Sigmoid colon (tissue), 7 donors: ENCODE results near the gene PLCB1. TPM values are rescaled to one million over a fixed set of nuclear protein-coding genes. Genes with fewer than 3 reads are reported as not detected.
A peak's percentile ranks its signal among the peaks of the same experiment; 100 is the strongest.

Experiments used
- DNase-seq: peaks from one replicate; pipeline ENCODE4 v3.0.0-alpha.2; 2019
- H3K27ac ChIP-seq, 4 donors: fragments of 200-600 bp; sonication (generic); one replicate each; pipeline ENCODE4 v1.5.1; 2016 to 2019; ENCODE audit warnings: mild to moderate bottlenecking in 1 of 4
- H3K27me3 ChIP-seq, 3 donors: fragments of 200-600 bp; sonication (generic); one replicate each; pipeline ENCODE4 v1.5.1; 2019; ENCODE audit warnings: mild to moderate bottlenecking in 1 of 3
- H3K36me3 ChIP-seq, 4 donors: fragments of 200-600 bp; sonication (generic); one replicate each; pipeline ENCODE4 v1.5.1; 2016 to 2019
- H3K4me1 ChIP-seq, 4 donors: fragments of 200-600 bp; sonication (generic); one replicate each; pipeline ENCODE4 v1.5.1; 2017 to 2019
- H3K4me3 ChIP-seq, 4 donors: fragments of 200-600 bp; sonication (generic); one replicate each; pipeline ENCODE4 v1.5.1; 2017 to 2019; ENCODE audit warnings: mild to moderate bottlenecking in 2 of 4, moderate library complexity in 1 of 4
- H3K9me3 ChIP-seq, 4 donors: fragments of 200-600 bp in 3 of 4; sonication (generic) in 3 of 4; one replicate each; pipeline versions ENCODE4 v1.5.1 to v1.6.1; 2013 to 2019
- CTCF ChIP-seq, 4 experiments: fragments of 450-650 bp in 3 of 4; fragments of 200-600 bp in 1 of 4; IDR thresholded peaks; one replicate each; pipeline ENCODE4 v1.5.1; 2016 to 2019; ENCODE audit warnings: antibody characterized with exemption in 4 of 4, mild to moderate bottlenecking in 3 of 4, moderate library complexity in 2 of 4
- EP300 ChIP-seq, 4 donors: sonication (generic); formaldehyde crosslinking; IDR thresholded peaks; one replicate each; pipeline ENCODE4 v1.6.1; 2017; ENCODE audit warnings: antibody characterized with exemption in 4 of 4
- POLR2A ChIP-seq, 2 donors: fragments of 450-650 bp; IDR thresholded peaks; one replicate each; pipeline ENCODE4 v1.6.1; 2016; ENCODE audit warnings: antibody characterized with exemption in 2 of 2, mild to moderate bottlenecking in 2 of 2, moderate library complexity in 2 of 2
- POLR2AphosphoS5 ChIP-seq, 4 donors: sonication (generic); formaldehyde crosslinking; IDR thresholded peaks; one replicate each; pipeline ENCODE4 v1.6.1; 2017; ENCODE audit warnings: antibody characterized with exemption in 4 of 4
- WGBS, 2 donors: extraction: QIAGEN DNeasy Blood & Tissue Kit; methylation state at CpG; one replicate each; pipeline ENCODE4 v1.1.7; 2013; 5-methylcytosine and 5-hydroxymethylcytosine counted together
- intact Hi-C: fragments of 100-400 bp; cut with DNase I; formaldehyde crosslinking; loops from one replicate; pipeline ENCODE4 v1.15.1; 2023
- polyA plus RNA-seq, 3 donors: library from polyadenylated mRNA; stranded (reverse); fragments of 200-250 nt; gene quantifications; one replicate each; pipeline ENCODE4 v1.2.3, GENCODE V29; 2013
- total RNA-seq, 4 donors: library from RNA; depleted of rRNA; stranded (reverse); fragments of >200 nt; gene quantifications; one replicate each; pipeline ENCODE4 v1.1.0, GENCODE V29; 2016
- donor health status: healthy with polysubstance abuse.
- donor health status: Bipolar disorder and iron deficiency.
- donor health status: healthy.

Gene PLCB1
- total and polyA plus RNA-seq, 7 donors: 0.92 to 117 (median 86.7) TPM

GRCh38 chr20:8399947-8400346 lies 267.9 kb downstream of the PLCB1 start:
- TF ChIP-seq EP300 (IDR thresholded peaks at IDR 0.05): no peak
- TF ChIP-seq CTCF (IDR thresholded peaks at IDR 0.05): no peak
- peak in 1 of 4 donors; percentile 6 for TF ChIP-seq POLR2AphosphoS5 (IDR thresholded peaks at IDR 0.05)
- TF ChIP-seq POLR2A (IDR thresholded peaks at IDR 0.05): no peak
- no peaks in the 10 kb centered on the region for H3K9me3 ChIP-seq
- no peaks in the 10 kb centered on the region for H3K36me3 ChIP-seq
- H3K4me3 ChIP-seq: no peak overlapping the region
- H3K4me1 ChIP-seq: peaks cover 0 to 23% (median 15%) of the 10 kb centered on the region in 4 donors
- no peak overlapping the region for H3K27ac ChIP-seq
- no peaks in the 10 kb centered on the region for H3K27me3 ChIP-seq
- intact Hi-C loops: no loop called here
- no peak for DNase-seq

GRCh38 chr20:8400486-8400885 lies 268.4 kb downstream of the PLCB1 start:
- no peak overlapping the region for H3K4me3 ChIP-seq
- H3K27ac ChIP-seq: no peak overlapping the region
- intact Hi-C loops: no loop called here
- no peak for DNase-seq
- WGBS, 2 donors: 60 to 68% methylated on average over 3 of the region's 3 CpGs
- H3K36me3 ChIP-seq: no peaks in the 10 kb centered on the region
- no peaks in the 10 kb centered on the region for H3K27me3 ChIP-seq
- H3K4me1 ChIP-seq: peaks cover 0 to 27% (median 16%) of the 10 kb centered on the region in 4 donors
- no peak for TF ChIP-seq POLR2A (IDR thresholded peaks at IDR 0.05)
- no peak for TF ChIP-seq CTCF (IDR thresholded peaks at IDR 0.05)
- no peak for TF ChIP-seq EP300 (IDR thresholded peaks at IDR 0.05)
- TF ChIP-seq POLR2AphosphoS5 (IDR thresholded peaks at IDR 0.05): no peak
- H3K9me3 ChIP-seq: no peaks in the 10 kb centered on the region

- no peak for DNase-seq
- no peaks in the 10 kb centered on the region for H3K9me3 ChIP-seq
- H3K27me3 ChIP-seq: no peaks in the 10 kb centered on the region
- H3K4me3 ChIP-seq: no peak overlapping the region
- TF ChIP-seq CTCF (IDR thresholded peaks at IDR 0.05) (no peak), POLR2A (IDR thresholded peaks at IDR 0.05) (no peak), POLR2AphosphoS5 (IDR thresholded peaks at IDR 0.05) (no peak), EP300 (IDR thresholded peaks at IDR 0.05) (no peak)
- H3K36me3 ChIP-seq: no peaks in the 10 kb centered on the region
- peaks cover 0 to 31% (median 17%) of the 10 kb centered on the region in 4 donors for H3K4me1 ChIP-seq
- intact Hi-C loops: no loop called here
- no peak overlapping the region for H3K27ac ChIP-seq
Measured at GRCh38 chr20:8401556-8401955, 269.5 kb downstream of the PLCB1 start.

- intact Hi-C loops: no loop called here
- Histone ChIP-seq H3K9me3 (no peaks in the 10 kb centered on the region), H3K4me3 (no peak overlapping the region), H3K4me1 (peaks cover 0 to 36% (median 20%) of the 10 kb centered on the region in 4 donors), H3K36me3 (no peaks in the 10 kb centered on the region), H3K27me3 (no peaks in the 10 kb centered on the region), H3K27ac (no peak overlapping the region)
- 84 to 91% methylated on average over 1 of the region's 1 CpG for WGBS, 2 donors
- TF ChIP-seq CTCF (IDR thresholded peaks at IDR 0.05) (no peak), EP300 (IDR thresholded peaks at IDR 0.05) (no peak), POLR2AphosphoS5 (IDR thresholded peaks at IDR 0.05) (no peak), POLR2A (IDR thresholded peaks at IDR 0.05) (no peak)
- DNase-seq: no peak
Measured at GRCh38 chr20:8402798-8403197, 270.7 kb downstream of the PLCB1 start.

- Histone ChIP-seq H3K27me3 (no peaks in the 10 kb centered on the region), H3K9me3 (no peaks in the 10 kb centered on the region), H3K36me3 (no peaks in the 10 kb centered on the region), H3K27ac (no peak overlapping the region), H3K4me3 (no peak overlapping the region), H3K4me1 (peaks cover 0 to 38% (median 17%) of the 10 kb centered on the region in 4 donors)
- no peak for TF ChIP-seq POLR2AphosphoS5 (IDR thresholded peaks at IDR 0.05)
- TF ChIP-seq POLR2A (IDR thresholded peaks at IDR 0.05): no peak
- TF ChIP-seq EP300 (IDR thresholded peaks at IDR 0.05): no peak
- no peak for TF ChIP-seq CTCF (IDR thresholded peaks at IDR 0.05)
- DNase-seq: no peak
- 83 to 91% methylated on average over 6 of the region's 6 CpGs for WGBS, 2 donors
- intact Hi-C loops: no loop called here
Measured at GRCh38 chr20:8404912-8405635, 273.0 kb downstream of the PLCB1 start.
